ENCODE data around the gene MFNG. TPM values are rescaled to one million over a fixed set of nuclear protein-coding genes. Genes with fewer than 3 reads are reported as not detected.

Gene MFNG
- total RNA-seq, 4 donors from 2014 or later = 12.4 to 47.0 (median 26.5) TPM

GRCh38 chr22:37491106-37491505, 4.9 kb upstream of the MFNG start:
- Histone ChIP-seq H3K4me3 (no peak overlapping the region), H3K27me3 (no peaks in the 10 kb centered on the region), H3K9me3 (no peaks in the 10 kb centered on the region), H3K27ac (no peak overlapping the region), H3K36me3 (peaks cover 0 to 55% (median 0%) of the 10 kb centered on the region in 3 donors), H3K4me1 (peaks cover 0 to 19% (median 4%) of the 10 kb centered on the region in 4 donors)
- no peak for DNase-seq
- TF ChIP-seq CTCF (IDR thresholded peaks at IDR 0.05) (no peak), POLR2A (IDR thresholded peaks at IDR 0.05) (no peak)

GRCh38 chr22:37489983-37490382, 3.8 kb upstream of the MFNG start:
- no peak overlapping the region for H3K4me3 ChIP-seq
- no peak for DNase-seq
- H3K27me3 ChIP-seq = no peaks in the 10 kb centered on the region
- no peak overlapping the region for H3K27ac ChIP-seq
- no peak for TF ChIP-seq CTCF (IDR thresholded peaks at IDR 0.05)
- no peak for TF ChIP-seq POLR2A (IDR thresholded peaks at IDR 0.05)
- H3K4me1 ChIP-seq = peaks cover 0 to 22% (median 4%) of the 10 kb centered on the region in 4 donors
- H3K36me3 ChIP-seq = peaks cover 0 to 44% (median 0%) of the 10 kb centered on the region in 3 donors
- no peaks in the 10 kb centered on the region for H3K9me3 ChIP-seq

GRCh38 chr22:37488337-37489135, 2.4 kb upstream of the MFNG start:
- no peak for TF ChIP-seq POLR2A (IDR thresholded peaks at IDR 0.05)
- TF ChIP-seq CTCF (IDR thresholded peaks at IDR 0.05) = no peak
- H3K27ac ChIP-seq = no peak overlapping the region
- H3K36me3 ChIP-seq = peaks cover 0 to 32% (median 0%) of the 10 kb centered on the region in 3 donors
- H3K27me3 ChIP-seq = no peaks in the 10 kb centered on the region
- DNase-seq = no peak
- peaks cover 0 to 30% (median 6%) of the 10 kb centered on the region in 4 donors for H3K4me1 ChIP-seq
- H3K4me3 ChIP-seq = no peak overlapping the region
- H3K9me3 ChIP-seq = no peaks in the 10 kb centered on the region

DNA sequence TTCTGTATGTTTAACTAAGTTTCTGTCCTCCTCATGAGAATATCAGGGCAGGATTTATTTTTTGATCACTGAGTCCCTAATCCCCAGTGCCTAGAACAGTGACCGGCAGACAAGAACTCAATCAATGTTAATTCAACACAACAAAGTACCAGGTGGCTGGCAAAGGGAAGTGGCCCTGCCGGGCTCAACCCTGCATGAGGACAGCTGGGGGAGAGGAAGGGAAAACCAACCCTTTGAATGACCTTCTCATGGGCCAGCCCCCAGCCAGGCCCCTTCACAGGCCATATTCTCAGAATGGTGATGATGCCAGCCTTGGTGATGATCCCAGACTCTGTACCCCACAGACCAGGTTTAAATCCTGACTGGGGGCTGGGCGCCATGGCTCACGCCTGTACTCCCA, 1.4 kb upstream of the MFNG start:
- H3K4me3 ChIP-seq = no peak overlapping the region
- H3K27me3 ChIP-seq = no peaks in the 10 kb centered on the region
- H3K36me3 ChIP-seq = peaks cover 0 to 26% (median 0%) of the 10 kb centered on the region in 3 donors

GRCh38 chr22:37487129-37487528, 945 bp upstream of the MFNG start:
- peaks cover 0 to 26% (median 8%) of the 10 kb centered on the region in 4 donors for H3K4me1 ChIP-seq
- H3K36me3 ChIP-seq = peaks cover 0 to 22% (median 0%) of the 10 kb centered on the region in 3 donors
- DNase-seq = no peak
- no peak overlapping the region for H3K4me3 ChIP-seq
- H3K27ac ChIP-seq = peak overlapping the region; percentile 75 to 96 (median 84)
- H3K9me3 ChIP-seq = no peaks in the 10 kb centered on the region
- TF ChIP-seq POLR2A (IDR thresholded peaks at IDR 0.05) (no peak), CTCF (IDR thresholded peaks at IDR 0.05) (no peak)
- H3K27me3 ChIP-seq = no peaks in the 10 kb centered on the region

More for the DNA sequence above, 1.4 kb upstream of the MFNG start:
- TF ChIP-seq POLR2A (IDR thresholded peaks at IDR 0.05) (no peak), CTCF (IDR thresholded peaks at IDR 0.05) (no peak)
- DNase-seq = no peak
- H3K27ac ChIP-seq = no peak overlapping the region
- no peaks in the 10 kb centered on the region for H3K9me3 ChIP-seq
- peaks cover 0 to 26% (median 8%) of the 10 kb centered on the region in 4 donors for H3K4me1 ChIP-seq
